HepG2 (cell line): ENCODE measurements around the gene FBRSL1. TPM values are rescaled to one million over a fixed set of nuclear protein-coding genes. Genes with fewer than 3 reads are reported as not detected.
A peak's percentile ranks its signal among the peaks of the same experiment; 100 is the strongest.

ENCODE experiments used
- ATAC-seq: fragments of 200-7000 bp; cut with Tn5 transposase; 3 replicates; pipeline ENCODE4 v1.9.1; 2020; ENCODE audit warnings: mild to moderate bottlenecking, moderate library complexity
- BruUV-seq: library from RNA; stranded (reverse); fragments of 400-500 nt; replicated peaks from 2 replicates; lab custom pipeline; 2021; lab: Mats Ljungman, UMichigan
- CTCF ChIA-PET: fragments of 300-600 bp; formaldehyde crosslinking; extraction: SDS; loops from one replicate; lab custom pipeline; 2021; ENCODE audit warnings: low total read pairs, inconsistent platforms, low intra/inter-chr PET ratio; lab: Yijun Ruan, JAX
- POLR2A ChIA-PET: fragments of 350-600 bp; sonication (Branson Sonifier 250); formaldehyde crosslinking; loops from one replicate; lab custom pipeline; 2020; ENCODE audit warnings: antibody characterized with exemption, inconsistent platforms; lab: Yijun Ruan, JAX
- DNase-seq: peaks from one replicate; pipeline ENCODE4 v3.0.0-alpha.2; 2015; ENCODE audit warnings: low spot score
- FAIRE-seq: peaks from 3 replicates; lab custom pipeline; 2011; peaks lifted over from hg19 to GRCh38; lab: Jason Lieb, UNC
- H2AFZ ChIP-seq: one replicate; pipeline ENCODE4 v1.6.1; 2011; ENCODE audit warnings: low read length, inconsistent platforms
- H3K27ac ChIP-seq: fragments of 300-600 bp; 3 replicates; pipeline ENCODE4 v1.8.0; 2011; ENCODE audit warnings: mixed run types, mild to moderate bottlenecking, mixed read lengths, low read length, inconsistent platforms; ENCODE audit not compliant: insufficient read depth; ENCODE audit errors: extremely low read length
- H3K27me3 ChIP-seq, 2 experiments: fragments of 200-600 bp in 1 of 2; 2 replicates in 1 of 2; 3 replicates in 1 of 2; pipeline versions ENCODE4 v1.6.0 to v1.8.0; 2011; ENCODE audit warnings: low read length in 2 of 2, mild to moderate bottlenecking in 2 of 2, moderate library complexity in 2 of 2, inconsistent platforms in 1 of 2; ENCODE audit not compliant: insufficient read depth in 2 of 2, control insufficient read depth in 1 of 2
- H3K36me3 ChIP-seq, 2 experiments: fragments of 200-600 bp in 1 of 2; replicated peaks in 1 of 2; 2 replicates in 1 of 2; 3 replicates in 1 of 2; pipeline versions ENCODE4 v1.5.1 to v1.8.0; 2011; ENCODE audit warnings: low read length in 2 of 2, inconsistent platforms in 1 of 2; ENCODE audit not compliant: insufficient read depth in 2 of 2, control insufficient read depth in 1 of 2
- H3K4me1 ChIP-seq: 2 replicates; pipeline ENCODE4 v1.5.1; 2012; ENCODE audit warnings: low read length, inconsistent platforms; ENCODE audit not compliant: insufficient read depth
- H3K4me2 ChIP-seq: 2 replicates; pipeline ENCODE4 v1.6.0; 2011; ENCODE audit warnings: low read depth, low read length, inconsistent platforms
- H3K4me3 ChIP-seq, 3 experiments: fragments of 200-600 bp in 1 of 3; sonication (generic), shearing (Covaris generic) in 1 of 3; replicated peaks in 1 of 3; 2 replicates each; pipeline ENCODE4 v1.5.1; 2011 to 2016; ENCODE audit warnings: low read length in 3 of 3, inconsistent platforms in 2 of 3, low read depth in 2 of 3, mild to moderate bottlenecking in 2 of 3, control low read depth in 1 of 3, mixed read lengths in 1 of 3; ENCODE audit not compliant: insufficient read depth in 1 of 3
- H3K79me2 ChIP-seq: one replicate; pipeline ENCODE4 v1.6.1; 2011; ENCODE audit warnings: low read length, inconsistent platforms; ENCODE audit not compliant: insufficient read depth
- H3K9ac ChIP-seq: 2 replicates; pipeline ENCODE4 v1.6.0; 2011; ENCODE audit warnings: mild to moderate bottlenecking, low read depth, low read length, inconsistent platforms; ENCODE audit not compliant: insufficient read depth
- H3K9me3 ChIP-seq: 2 replicates; pipeline ENCODE4 v1.5.1; 2012; ENCODE audit warnings: mild to moderate bottlenecking, low read length
- H4K20me1 ChIP-seq: 2 replicates; pipeline ENCODE4 v1.6.0; 2011; ENCODE audit warnings: inconsistent platforms, mild to moderate bottlenecking, low read length, moderate library complexity; ENCODE audit not compliant: insufficient read depth
- ARNTL ChIP-seq: sonication (generic); formaldehyde crosslinking; IDR thresholded peaks from 2 replicates; pipeline ENCODE4 v1.4.0; 2020; ENCODE audit warnings: mild to moderate bottlenecking, missing genetic modification reagents
- CTCF ChIP-seq: sonication (generic); formaldehyde crosslinking; IDR thresholded peaks from 2 replicates; pipeline ENCODE4 v1.5.0; 2020; ENCODE audit warnings: mild to moderate bottlenecking, missing genetic modification reagents, moderate library complexity
- HNF4A ChIP-seq: sonication (generic); formaldehyde crosslinking; IDR thresholded peaks from 2 replicates; pipeline ENCODE4 v1.4.0; 2020; ENCODE audit warnings: missing genetic modification reagents
- MYC ChIP-seq: sonication (generic); formaldehyde crosslinking; IDR thresholded peaks from 2 replicates; pipeline ENCODE4 v1.9.0; 2021; ENCODE audit warnings: missing genetic modification reagents, borderline replicate concordance
- NFIB ChIP-seq: sonication (generic); formaldehyde crosslinking; IDR thresholded peaks from 2 replicates; pipeline ENCODE4 v1.9.0; 2021; ENCODE audit warnings: missing genetic modification reagents, mild to moderate bottlenecking, borderline replicate concordance
- NFYB ChIP-seq: sonication (generic); formaldehyde crosslinking; IDR thresholded peaks from 2 replicates; pipeline ENCODE4 v1.4.0; 2020; ENCODE audit warnings: missing genetic modification reagents
- NFYC ChIP-seq: IDR thresholded peaks from 2 replicates; pipeline ENCODE4 v1.6.1; 2016; ENCODE audit warnings: missing genetic modification reagents, missing compliant biosample characterization
- NKX3-1 ChIP-seq: sonication (generic); formaldehyde crosslinking; IDR thresholded peaks from 2 replicates; pipeline ENCODE4 v1.5.0; 2020; ENCODE audit warnings: missing genetic modification reagents
- RAD21 ChIP-seq: fragments of 450-650 bp; formaldehyde crosslinking; IDR thresholded peaks from 2 replicates; pipeline ENCODE4 v1.5.0; 2020; ENCODE audit warnings: mild to moderate bottlenecking
- STAG1 ChIP-seq: sonication (generic); formaldehyde crosslinking; IDR thresholded peaks from 2 replicates; pipeline ENCODE4 v1.4.0; 2020; ENCODE audit warnings: missing genetic modification reagents
- USF2 ChIP-seq, 2 experiments: sonication (generic) in 1 of 2; formaldehyde crosslinking in 1 of 2; IDR thresholded peaks; 2 replicates each; pipeline versions ENCODE4 v1.5.1 to v1.6.1; 2011 to 2020; ENCODE audit warnings: borderline replicate concordance in 1 of 2, low read depth in 1 of 2, low read length in 1 of 2, mild to moderate bottlenecking in 1 of 2, missing genetic modification reagents in 1 of 2, moderate library complexity in 1 of 2
- ZNF34 ChIP-seq: sonication (generic); formaldehyde crosslinking; IDR thresholded peaks from 2 replicates; pipeline ENCODE4 v1.4.0; 2020; ENCODE audit warnings: mild to moderate bottlenecking, missing genetic modification reagents, borderline replicate concordance
- ZNF646 ChIP-seq: sonication (generic); formaldehyde crosslinking; IDR thresholded peaks from 2 replicates; pipeline ENCODE4 v1.9.0; 2021; ENCODE audit warnings: mild to moderate bottlenecking, missing genetic modification reagents
- ZSCAN20 ChIP-seq: sonication (generic); formaldehyde crosslinking; IDR thresholded peaks from 2 replicates; pipeline ENCODE4 v1.4.0; 2020; ENCODE audit warnings: missing genetic modification reagents, mild to moderate bottlenecking, borderline replicate concordance
- WGBS: methylation state at CpG from one replicate; pipeline ENCODE4 v1.1.6; 2017; ENCODE audit warnings: low lambda C conversion rate; 5-methylcytosine and 5-hydroxymethylcytosine counted together
- in situ Hi-C: cut with HindIII; loops from 2 replicates; pipeline ENCODE4 v1.10.0; 2017; ENCODE audit warnings: low pct_unique_long_range_greater_than_20kb; ENCODE audit not compliant: extremely low pct_ligation_motif_present
- intact Hi-C: fragments of 100-400 bp; cut with micrococcal nuclease; formaldehyde crosslinking; loops from one replicate; pipeline ENCODE4 v1.10.0; 2022; ENCODE audit not compliant: unreplicated experiment
- polyA plus RNA-seq, 8 experiments: library from polyadenylated mRNA; depleted of rRNA in 3 of 8; stranded (reverse) in 7 of 8; unstranded in 1 of 8; fragments of >200 nt; fragmentation: Illumina TruSeq in 4 of 8; extraction: Trizol in 4 of 8; gene quantifications; 2 replicates each; pipeline versions ENCODE4 v1.2.1 to v1.2.3, GENCODE V29; 2011 to 2016; ENCODE audit warnings: low read depth in 4 of 8, missing spikeins in 1 of 8, mixed read lengths in 1 of 8; ENCODE audit not compliant: insufficient read depth in 1 of 8
- total RNA-seq, 5 experiments: library from RNA; depleted of rRNA; stranded (reverse); fragments of >200 nt; fragmentation: Illumina TruSeq; extraction: Trizol; gene quantifications; 2 replicates each; pipeline ENCODE4 v1.2.3, GENCODE V29; 2016; ENCODE audit warnings: low read depth in 1 of 5

FBRSL1 gene
- total and polyA plus RNA-seq, 2 of the 13 experiments (the other 11 are each of a cell fraction or from before 2014, with no cell fraction given), result 3.6 to 7.9 TPM

- no peak overlapping the region for H3K9ac ChIP-seq
- FAIRE-seq (peak; percentile 55), DNase-seq (peak; percentile 40), ATAC-seq (peak; percentile 32; the same call in 2 of the 3 replicates)
- in situ Hi-C loops, result no loop called here
- WGBS, result 22% methylated on average over 3 of the region's 13 CpGs
- ChIA-PET POLR2A (no interaction called here), CTCF (interaction anchor here (0.7 to 1.6 kb wide), 2 partner anchors 63 to 100 kb away, joined by 3 to 12 read pairs; no protein-coding TSS in a partner anchor)
- no peak overlapping the region for H3K4me3 ChIP-seq
- no peaks in the 10 kb centered on the region for H3K79me2 ChIP-seq
- H3K36me3 ChIP-seq, result no peaks in the 10 kb centered on the region
- no peak overlapping the region for H3K4me2 ChIP-seq
- intact Hi-C loops, result loop anchor here (1.0 kb wide), 1 partner anchor 63 kb away; no protein-coding TSS in a partner anchor
- H4K20me1 ChIP-seq, result no peaks in the 10 kb centered on the region
- H3K27me3 ChIP-seq, result peaks cover 14 to 53% of the 10 kb centered on the region in 2 experiments
- no peak overlapping the region for H2AFZ ChIP-seq
- no peak overlapping the region for H3K27ac ChIP-seq
- peaks cover 5% of the 10 kb centered on the region; the same call in 1 of the 2 replicates for H3K9me3 ChIP-seq
- BruUV-seq, result no TSS peak
- peaks cover 7% of the 10 kb centered on the region for H3K4me1 ChIP-seq
- no peak for TF ChIP-seq USF2 (IDR thresholded peaks at IDR 0.05; ENCODE audit: low read depth, low read length)
- TF ChIP-seq USF2 (CRISPR knock-in tag; IDR thresholded peaks at IDR 0.05; ENCODE audit: borderline replicate concordance), result no peak
- TF ChIP-seq ZNF34 (CRISPR knock-in tag), result no peak
- peak; percentile 77 for TF ChIP-seq CTCF (CRISPR knock-in tag)
- TF ChIP-seq RAD21 (CRISPR knock-in tag), result 0 out of 2 replicates have a peak, but pooled peaks have one; percentile 11
- TF ChIP-seq NFIB, result no peak
- no peak for TF ChIP-seq ZSCAN20 (CRISPR knock-in tag)
- TF ChIP-seq HNF4A (CRISPR knock-in tag), result 0 out of 2 replicates have a peak, but pooled peaks have one; percentile 37
- no peak for TF ChIP-seq NKX3-1
- peak; percentile 76 for TF ChIP-seq STAG1 (CRISPR knock-in tag)
- peak; percentile 53 for TF ChIP-seq NFYC
- TF ChIP-seq ZNF646 (CRISPR knock-in tag), result no peak
- 0 out of 2 replicates have a peak, but pooled peaks have one; percentile 16 for TF ChIP-seq MYC (CRISPR knock-in tag)
- TF ChIP-seq ARNTL (CRISPR knock-in tag), result no peak
- TF ChIP-seq NFYB (CRISPR knock-in tag), result peak; percentile 36; the same call in 1 of the 2 replicates
Observed at GRCh38 chr12:132460571-132460970, 29.4 kb upstream of the FBRSL1 start.
